HG02642 (cell line): ENCODE data around the gene HEXIM1.

Source experiments
- ATAC-seq: cut with Tn5 transposase; IDR thresholded peaks from one replicate; pipeline ENCODE4 v1.9.1; 2021; ENCODE audit warnings: mild to moderate bottlenecking; ENCODE audit not compliant: unreplicated experiment, poor library complexity

HEXIM1 gene

DNA sequence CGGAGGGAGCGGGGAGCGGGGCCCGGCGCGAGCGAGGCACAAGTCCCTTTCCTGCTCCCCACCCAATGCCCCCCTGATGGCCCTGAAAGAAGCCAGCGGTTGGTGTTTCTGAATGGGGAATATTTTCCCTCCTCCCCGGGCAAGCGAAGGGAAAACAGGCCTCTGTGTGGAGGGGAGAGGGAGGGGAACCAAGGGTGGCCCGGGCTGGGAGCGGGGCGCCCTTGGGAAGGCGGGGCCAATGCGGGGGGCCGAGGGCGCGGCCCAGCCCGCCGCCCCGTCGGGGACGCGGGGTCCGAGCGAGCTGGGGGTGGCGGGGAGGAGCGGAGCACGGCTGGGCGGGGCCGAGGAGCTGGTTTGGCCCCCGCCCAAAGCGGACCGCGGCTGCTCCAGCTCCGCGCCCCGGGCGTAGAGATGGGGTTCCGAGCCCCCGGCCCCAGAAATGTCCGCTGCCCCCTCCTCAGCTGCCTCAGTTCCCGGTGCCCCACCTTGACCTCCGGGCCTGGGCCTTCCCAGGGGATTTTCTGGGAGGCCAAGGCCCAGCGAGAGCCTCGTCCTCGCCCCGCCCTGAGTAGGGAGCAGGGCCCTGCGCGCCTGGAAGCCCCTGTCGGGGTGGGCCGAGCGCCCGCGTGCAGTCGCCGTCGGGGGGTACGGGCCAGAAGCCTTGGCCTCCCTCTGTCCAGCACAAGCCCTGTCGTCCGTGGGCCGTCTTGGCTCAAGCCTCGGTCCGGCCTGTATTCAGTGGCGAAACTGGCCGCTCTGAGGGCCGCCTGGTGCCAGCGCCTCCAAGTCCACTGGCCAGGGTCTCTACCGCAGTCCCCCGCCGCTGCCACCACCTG lies 3.9 kb upstream of the HEXIM1 start:
- no peak for ATAC-seq

DNA sequence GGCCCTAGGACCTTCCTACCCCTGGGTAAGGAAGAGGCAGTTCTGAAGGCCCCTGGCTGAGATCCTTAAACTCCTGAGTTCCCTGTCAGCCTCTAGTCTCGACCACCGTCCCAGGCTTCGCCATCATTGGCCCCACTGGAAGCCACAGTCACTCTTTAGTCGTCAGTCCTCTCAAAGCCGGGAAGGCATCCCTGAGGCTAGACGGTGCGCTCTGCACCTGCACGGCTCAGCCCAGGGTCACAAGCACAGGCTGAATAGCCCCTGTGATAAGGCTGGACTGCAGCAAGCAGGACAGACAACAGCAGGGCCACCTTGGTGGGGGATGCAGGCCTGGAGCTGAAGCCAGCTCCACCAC lies 3.3 kb upstream of the HEXIM1 start:
- ATAC-seq, result no peak

DNA sequence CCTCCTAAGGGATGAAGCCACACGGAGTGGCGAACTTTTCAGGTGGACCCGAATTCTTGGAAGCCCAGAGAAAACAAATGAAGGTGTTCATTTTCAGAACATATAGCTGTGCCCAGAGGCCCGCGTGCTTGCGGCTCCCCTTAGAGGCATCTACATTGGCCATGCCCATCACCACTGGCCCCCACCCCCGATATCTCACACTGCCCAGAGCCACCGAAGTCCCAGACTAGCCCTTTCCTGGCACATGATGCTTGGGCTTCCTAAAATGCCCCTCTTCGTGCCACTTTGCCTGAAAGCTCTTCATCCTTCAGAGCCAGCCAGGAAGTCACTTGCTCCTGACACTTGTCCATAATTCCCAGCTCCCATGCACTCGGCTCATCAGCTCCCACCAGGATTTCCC lies 2.1 kb upstream of the HEXIM1 start:
- no peak for ATAC-seq

DNA sequence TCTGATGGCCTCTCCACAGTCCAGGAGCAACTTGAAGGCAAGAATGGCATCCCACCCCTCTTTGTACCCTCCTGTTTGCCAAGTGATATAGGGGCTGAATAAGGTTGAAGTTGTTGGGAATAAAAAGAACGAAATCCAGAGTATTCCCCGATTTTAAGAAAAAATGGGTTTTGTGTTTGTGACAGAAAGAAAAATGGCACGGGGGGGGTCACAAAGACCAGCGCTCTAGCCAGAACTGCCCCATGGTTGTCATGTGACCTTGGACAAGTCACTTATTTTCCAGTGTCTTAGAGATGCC lies 1.7 kb upstream of the HEXIM1 start:
- no peak for ATAC-seq

DNA sequence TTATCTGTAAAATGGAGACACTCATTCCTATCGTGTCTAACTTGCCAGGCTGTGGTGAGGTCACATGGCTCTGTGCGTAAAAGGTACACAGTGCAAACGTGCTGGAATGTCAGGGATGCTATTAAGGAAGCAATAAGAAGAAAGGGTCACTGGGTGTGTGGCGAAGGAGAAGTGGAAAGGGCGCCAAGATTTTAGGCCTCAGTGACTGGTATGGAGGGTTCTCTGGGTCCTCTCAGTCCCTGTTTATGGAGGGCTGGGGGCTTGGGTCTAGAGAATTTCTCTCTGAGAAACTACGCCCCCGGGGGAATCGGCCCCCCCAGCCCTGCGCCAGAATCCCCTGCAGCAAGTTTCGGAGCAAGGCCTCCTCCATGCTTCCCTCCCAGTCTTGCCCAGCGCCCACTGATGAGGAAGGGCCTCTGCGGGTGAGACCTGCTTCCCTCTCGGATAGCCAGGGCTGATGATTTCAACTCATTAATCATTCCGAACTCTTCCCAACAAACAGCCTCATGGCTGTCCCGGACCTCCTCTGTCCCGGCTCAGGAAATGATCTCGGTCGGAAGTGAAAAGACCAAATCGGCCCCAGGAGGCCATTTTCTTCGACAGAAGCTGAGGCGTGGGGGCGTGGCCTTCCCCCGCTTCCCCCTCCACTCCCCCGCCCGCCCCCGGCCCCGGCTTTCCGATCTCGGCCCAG lies 1.2 kb upstream of the HEXIM1 start:
- ATAC-seq, result peak; percentile 4

DNA sequence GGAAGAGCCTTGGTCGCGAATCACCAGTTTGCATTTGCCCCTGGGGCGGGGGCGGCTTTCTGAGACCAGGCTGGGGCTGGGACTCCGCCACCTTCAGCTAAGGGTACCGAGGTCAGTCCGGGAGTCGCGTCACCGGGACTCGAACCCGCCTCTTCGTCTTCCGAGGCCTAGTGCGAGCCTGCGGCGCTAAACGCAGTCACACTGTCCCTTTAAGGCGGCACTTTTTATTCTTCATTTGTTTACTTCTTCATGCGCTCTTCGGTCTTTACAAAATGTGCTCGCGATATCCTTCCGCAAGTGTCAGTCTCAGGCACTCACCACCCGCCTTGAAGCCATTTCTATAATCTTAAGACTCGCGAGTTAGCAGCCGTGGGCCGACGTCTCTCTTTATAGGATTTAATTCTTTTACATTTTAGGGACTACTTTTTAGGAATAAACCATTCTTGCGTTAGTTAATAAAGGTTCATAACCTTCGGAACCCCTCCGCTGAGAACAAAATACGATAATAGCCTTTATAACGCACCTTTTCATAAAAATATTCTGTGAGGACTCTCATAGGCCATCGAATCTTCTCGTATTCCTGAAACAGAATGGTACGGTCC lies 593 bp upstream of the HEXIM1 start:
- peak; percentile 16 for ATAC-seq

DNA sequence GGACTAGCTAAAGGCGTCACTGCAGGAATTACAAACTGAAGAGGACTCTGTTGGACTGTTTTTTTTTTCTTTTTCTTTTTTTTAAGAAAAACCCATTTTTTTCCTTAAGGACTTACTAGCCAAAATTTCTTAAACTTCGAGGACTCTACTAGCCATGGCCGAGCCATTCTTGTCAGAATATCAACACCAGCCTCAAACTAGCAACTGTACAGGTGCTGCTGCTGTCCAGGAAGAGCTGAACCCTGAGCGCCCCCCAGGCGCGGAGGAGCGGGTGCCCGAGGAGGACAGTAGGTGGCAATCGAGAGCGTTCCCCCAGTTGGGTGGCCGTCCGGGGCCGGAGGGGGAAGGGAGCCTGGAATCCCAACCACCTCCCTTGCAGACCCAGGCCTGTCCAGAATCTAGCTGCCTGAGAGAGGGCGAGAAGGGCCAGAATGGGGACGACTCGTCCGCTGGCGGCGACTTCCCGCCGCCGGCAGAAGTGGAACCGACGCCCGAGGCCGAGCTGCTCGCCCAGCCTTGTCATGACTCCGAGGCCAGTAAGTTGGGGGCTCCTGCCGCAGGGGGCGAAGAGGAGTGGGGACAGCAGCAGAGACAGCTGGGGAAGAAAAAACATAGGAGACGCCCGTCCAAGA lies 878 bp downstream of the HEXIM1 start:
- ATAC-seq, result peak; percentile 27

DNA sequence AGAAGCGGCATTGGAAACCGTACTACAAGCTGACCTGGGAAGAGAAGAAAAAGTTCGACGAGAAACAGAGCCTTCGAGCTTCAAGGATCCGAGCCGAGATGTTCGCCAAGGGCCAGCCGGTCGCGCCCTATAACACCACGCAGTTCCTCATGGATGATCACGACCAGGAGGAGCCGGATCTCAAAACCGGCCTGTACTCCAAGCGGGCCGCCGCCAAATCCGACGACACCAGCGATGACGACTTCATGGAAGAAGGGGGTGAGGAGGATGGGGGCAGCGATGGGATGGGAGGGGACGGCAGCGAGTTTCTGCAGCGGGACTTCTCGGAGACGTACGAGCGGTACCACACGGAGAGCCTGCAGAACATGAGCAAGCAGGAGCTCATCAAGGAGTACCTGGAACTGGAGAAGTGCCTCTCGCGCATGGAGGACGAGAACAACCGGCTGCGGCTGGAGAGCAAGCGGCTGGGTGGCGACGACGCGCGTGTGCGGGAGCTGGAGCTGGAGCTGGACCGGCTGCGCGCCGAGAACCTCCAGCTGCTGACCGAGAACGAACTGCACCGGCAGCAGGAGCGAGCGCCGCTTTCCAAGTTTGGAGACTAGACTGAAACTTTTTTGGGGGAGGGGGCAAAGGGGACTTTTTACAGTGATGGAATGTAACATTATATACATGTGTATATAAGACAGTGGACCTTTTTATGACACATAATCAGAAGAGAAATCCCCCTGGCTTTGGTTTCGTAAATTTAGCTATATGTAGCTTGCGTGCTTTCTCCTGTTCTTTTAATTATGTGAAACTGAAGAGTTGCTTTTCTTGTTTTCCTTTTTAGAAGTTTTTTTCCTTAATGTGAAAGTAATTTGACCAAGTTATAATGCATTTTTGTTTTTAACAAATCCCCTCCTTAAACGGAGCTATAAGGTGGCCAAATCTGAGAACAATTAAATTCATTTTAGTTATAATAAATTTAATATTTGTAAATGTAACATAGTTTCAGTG lies 1.7 kb downstream of the HEXIM1 start:
- peak; percentile 2 for ATAC-seq

DNA sequence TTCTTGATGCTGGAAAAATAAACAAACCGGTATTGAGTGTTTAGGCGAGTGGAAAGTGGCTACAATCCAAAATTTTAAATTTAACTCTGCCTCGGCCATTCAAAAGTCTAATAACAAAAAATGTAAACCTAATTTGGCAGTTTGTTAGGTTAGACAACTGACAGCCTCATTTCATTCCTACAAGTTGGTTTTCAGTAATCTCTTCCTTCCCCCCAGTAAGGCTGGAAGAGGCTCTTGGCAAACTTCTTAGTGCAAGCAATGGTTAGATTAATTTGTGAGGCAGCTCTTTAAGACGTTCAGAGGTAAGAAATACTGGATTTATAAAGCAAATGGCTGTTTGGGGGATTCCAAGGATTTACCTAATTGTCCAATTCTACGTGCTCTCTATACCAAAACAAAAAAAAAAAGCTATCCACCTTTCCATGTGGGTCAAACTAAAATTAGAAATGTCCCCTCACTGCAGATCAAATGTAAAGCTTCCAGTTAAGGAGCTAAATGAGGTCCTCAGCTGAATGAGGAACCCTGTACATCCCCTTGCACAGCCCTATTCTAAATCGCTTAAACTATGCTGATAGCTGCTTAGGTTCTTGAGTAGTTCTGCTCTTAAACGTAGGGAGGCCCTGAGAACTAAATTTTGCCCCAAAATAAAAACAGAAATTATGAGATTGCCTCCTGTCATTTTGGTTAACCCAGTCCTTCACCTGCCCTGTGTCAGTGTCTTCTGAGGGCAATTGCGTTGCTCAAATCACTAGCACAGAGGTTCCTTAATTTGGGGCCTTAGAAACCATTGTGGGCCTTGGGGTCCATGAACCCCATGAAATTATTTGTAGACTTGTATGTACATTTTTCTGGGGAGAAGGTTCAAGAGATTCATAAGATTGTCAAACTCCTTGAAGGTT lies 2.9 kb downstream of the HEXIM1 start:
- no peak for ATAC-seq

DNA sequence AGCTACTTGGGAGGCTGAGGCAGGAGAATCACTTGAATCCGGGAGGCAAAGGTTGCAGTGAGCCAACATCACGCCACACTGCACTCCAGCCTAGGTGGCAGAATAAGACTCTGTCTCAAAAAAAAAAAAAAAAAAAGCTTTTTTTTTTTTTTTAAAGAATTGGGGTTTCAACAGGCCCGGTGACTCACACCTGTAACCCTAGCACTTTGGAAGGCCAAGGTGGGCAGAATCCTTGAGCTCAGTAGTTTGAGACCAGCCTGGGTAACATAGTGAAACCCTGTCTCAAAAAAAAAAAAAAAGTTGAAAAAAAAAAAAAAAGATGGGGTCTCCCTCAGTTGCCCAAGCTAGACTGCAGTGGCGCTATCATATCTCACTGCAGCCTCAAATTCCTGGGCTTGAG lies 6.8 kb downstream of the HEXIM1 start:
- ATAC-seq, result no peak

DNA sequence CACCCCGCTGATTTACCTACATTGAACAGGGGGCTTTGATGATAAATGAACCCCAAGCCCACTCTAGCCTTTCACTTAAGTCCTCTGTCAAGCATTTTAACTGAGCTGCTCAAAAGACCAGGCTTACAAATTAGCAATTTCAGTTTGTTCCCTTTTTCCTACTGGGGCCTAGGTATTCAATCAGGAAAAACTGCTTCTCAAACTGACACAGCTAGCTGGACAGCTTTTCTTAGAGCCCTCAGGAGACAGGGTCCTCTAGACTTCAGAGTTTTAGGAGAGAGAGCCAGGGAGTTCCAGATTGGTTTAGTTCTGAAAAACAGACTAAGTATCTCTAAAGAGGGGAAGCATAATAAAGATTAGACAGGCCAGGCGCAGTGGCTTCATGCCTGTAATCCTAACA lies 7.2 kb downstream of the HEXIM1 start:
- no peak for ATAC-seq

DNA sequence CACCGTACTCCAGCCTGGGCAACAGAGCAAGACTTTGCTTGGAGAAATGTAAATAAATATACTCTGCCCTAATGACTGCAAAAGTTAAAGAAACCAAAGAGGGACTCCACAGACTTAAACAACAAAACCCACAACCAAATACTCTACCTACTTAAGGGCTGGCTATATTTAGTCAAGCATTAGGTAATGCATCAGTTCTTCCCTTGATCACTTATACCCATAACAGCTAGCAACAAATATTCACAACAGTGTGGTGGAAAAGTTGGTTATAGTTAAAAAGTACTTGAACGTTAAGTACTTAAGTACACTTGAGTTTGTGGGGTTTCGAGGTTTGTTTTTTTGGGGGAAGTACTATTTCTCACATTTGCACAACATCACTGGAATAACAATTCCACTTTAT lies 8.0 kb downstream of the HEXIM1 start:
- ATAC-seq, result no peak

DNA sequence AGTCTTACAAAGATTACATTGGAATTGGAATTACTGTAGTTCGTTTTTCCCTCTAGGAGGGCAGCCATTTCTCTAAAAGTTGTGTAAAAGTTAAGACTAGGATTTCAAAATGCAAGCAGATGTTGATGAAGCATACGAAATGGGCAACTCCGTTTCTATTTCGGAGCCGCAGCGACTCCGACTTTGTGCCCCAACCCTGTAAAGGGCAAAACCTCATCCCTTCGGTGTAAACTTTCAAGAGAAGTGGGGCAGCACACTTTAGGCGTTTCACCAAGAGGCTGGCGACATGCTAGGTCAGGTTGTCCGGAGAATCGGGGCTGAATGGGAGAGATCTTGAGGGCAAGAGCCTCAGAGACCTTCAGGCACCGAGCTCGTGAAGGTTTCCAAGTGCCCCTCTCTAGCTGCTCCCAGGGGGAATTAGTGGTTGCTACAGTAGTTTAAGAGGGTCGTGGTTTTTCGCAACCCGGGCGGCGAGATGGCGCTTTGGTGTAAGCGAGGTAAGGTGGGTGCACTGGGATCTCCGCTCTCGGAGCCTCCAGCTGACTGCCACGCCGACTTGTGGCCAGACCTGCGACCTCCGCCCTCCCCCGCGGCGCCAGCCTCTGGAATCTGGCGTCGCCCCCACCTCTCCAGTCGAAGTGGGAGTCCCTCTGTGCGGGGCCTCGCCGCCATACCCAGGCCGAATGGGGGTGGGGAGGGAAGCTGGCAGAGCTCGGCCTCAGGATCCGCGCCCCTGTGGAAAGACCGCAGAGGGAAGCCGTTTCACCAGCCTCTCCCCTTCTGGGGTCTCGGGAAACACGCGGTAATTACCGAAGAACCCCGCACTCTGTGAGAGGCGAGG lies 12.4 kb downstream of the HEXIM1 start:
- peak; percentile 34 for ATAC-seq

DNA sequence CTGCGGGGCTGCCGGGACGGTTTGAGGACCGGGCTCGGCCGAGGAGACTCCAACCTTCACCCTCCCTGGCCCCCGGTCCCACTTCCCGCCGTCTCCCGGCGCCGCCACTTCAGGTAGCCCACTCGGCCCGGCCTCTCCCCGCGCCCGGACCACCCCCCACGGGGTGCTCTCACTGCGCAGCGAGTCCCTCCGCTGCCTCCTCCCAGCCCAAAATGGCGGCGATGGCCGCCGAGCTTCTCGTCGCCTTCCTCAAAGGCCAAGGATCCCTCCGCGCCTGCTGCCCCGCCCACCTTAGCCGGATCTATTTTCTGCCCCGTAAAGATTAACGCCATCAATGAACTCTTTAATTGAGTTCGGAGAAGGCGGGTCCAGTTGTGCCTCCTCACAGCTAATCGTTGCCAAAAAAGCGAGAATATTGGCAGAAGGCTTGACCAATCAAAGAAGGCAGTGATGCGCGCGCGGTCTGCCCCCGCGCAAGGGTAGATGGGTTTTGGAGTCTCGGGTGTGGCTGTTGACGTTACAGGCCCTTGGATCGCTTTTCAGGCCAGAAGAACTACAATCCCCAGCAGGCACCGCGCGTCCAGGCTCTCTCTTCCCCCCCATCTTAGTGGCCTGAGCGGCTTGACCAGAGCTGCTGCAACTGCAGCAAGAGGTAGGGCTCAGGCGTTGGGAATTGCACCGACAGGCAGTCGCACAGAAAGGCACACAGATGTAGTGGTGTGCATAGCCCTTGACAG lies 13.2 kb downstream of the HEXIM1 start, which contains the start of gene HEXIM2:
Gene HEXIM2 (plus strand): TSS at position 588 of the 737 bp plus-strand sequence. CDS start 919 bp downstream, outside the sequence.
- peak; percentile 91 for ATAC-seq

DNA sequence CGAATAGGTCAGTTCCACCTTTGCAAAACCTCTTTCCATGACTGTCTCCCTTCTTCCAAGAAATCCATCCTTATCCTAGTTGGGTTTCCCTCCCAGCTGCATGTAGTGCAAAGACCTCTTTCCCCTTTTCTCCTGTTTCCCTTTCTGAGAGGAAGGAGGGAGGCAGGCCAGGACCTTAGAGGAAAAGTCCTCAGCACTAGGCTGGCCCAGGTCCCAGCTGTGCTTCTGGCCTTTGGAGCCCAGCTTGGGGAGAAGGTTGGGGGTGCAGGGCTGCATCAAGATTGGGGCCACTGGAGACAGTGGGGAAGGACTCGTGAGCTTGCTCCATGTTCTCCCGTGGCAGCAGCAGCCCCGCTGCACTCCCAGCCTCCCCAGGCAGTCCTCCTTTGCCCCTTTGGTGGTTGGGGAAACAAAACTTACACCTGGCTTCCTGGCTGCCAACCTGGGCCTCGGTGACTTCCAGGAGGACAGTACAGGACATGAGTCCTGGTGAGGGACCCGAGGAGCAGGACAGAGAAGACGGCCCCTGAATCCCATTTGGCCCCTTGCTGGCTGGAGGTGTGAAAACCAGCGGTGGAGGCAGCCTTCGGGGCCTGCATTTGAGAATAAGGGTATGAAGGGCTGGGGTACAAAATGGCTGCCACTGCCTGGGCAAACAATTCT lies 13.9 kb downstream of the HEXIM1 start:
- no peak for ATAC-seq

DNA sequence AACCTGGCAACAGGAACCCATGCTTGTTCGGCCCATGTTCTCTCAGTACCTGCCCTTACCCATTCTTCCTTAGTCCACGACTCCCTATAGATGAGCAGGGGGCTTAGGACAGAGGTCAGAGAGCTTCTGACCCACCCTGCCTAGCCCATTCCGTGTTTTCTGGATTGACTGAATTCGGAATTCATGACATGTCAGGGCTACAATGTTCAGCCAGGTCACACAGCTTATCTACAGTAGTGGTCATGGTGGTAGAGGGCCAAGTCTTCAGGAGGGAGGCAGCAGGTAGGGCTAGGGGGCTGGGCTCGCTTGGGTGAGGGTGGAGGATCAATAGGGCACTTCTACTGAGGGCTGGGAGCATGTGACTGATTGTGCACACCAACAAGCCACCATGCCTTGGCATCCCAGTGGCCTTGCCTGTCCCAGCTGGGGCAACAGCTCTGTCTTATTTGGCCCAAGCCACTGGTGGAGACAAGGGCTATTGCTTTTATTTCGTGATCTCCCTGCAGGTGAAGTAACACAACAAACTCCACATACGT lies 16.5 kb downstream of the HEXIM1 start:
- no peak for ATAC-seq
